ENCODE data around the gene MLNR.

MLNR gene

DNA sequence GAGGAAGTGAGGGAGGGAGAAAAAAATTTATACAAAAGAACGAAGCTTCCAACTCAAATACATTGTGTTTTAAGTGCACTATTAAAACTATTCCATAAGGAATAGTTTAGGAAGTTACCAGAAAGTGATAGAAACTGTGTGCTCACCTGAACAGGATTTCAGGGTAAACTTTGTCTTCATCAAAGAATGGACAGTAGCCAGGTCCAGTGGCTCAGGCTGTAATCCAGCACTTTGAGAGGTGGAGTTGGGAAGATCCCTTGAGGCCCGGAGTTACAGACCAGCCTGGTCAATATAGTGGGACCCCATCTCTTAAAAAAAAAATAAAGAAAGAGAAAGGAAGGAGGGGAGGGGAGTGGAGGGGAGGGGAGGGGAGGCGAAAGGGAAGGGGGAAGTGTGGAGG lies 14.6 kb downstream of the MLNR start:
- FAIRE-seq = no peak

DNA sequence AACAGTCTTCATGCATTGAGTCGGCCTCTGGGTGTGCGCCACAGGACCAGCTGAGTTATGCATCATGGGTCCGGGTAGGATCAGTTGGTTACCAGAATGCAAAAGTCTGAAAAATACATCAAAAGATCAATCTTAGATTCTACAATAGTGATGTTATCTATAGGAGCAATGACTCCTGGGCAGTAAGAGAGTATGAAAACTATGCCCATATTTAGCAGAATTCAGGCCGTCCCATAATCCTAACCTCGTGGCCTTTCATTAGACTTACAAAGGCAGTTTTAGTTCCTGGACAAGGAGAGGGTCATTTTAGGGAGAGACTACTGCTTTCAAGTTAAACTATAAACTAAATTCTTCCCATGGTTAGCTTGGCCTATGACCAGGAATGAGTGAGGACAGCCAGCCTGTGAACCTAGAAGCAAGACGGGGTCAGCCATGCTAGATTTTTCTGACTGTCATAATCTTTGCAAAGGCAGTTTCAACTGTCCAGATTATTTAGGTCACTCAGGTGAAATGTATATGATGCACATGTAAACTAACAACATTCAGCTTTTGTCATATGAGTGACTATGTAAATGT lies 15.8 kb downstream of the MLNR start:
- FAIRE-seq = no peak

DNA sequence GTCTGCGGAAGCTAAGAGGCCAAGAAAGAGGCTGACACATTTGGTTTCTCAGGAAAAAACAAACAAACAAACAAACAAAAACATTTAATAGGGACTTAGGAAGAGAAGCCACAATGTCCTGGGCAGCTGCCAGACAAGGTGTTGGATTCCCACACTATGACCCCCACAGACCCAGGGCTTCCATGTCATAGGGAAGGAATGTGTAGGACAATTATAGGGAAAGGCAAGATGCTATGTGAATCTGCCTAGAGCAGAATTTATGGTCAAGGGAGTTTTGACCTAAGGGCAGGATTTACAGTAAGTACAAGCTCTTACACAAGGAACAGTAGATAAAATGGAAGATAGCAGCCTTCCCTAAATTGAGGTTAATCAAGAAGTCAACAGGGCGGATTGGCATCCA lies 18.5 kb downstream of the MLNR start:
- no peak for FAIRE-seq

DNA sequence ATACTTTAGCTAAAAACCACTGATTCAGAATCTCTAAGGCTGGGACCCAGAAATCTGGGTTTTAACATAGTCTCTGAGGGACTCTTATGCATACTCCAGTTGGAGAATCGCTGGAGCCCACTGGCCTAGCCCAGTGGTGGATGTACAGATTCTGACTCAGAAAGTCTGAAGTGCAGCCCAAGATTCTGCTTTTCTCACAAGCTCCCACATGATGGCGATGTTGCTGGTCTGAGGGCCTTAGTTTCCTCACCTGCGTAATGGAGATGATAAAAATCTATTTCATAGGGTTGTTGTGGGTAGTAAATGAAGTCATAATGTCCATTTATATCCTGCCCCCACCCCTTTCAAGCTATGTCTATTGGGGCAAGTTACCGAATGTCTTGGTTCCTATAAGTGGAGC lies 19.9 kb downstream of the MLNR start:
- peak; percentile 90 for FAIRE-seq

DNA sequence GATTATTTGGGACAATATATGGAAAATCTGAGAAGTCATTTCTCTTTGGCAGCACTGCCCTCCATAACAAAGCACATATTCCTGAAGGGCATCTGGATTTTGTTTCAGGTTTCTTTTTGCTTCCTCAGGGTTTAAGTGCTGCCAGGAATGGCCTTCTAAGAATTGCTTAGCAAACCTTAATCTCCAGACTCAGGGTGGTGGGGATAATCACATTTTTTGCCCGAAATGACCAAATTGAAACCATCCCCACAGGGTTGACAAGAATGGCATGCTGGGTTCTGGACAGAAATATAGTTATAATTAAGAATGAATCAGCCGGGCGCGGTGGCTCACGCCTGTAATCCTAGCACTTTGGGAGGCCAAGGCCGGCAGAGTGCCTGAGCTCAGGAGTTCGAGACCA lies 21.2 kb downstream of the MLNR start:
- FAIRE-seq = no peak

DNA sequence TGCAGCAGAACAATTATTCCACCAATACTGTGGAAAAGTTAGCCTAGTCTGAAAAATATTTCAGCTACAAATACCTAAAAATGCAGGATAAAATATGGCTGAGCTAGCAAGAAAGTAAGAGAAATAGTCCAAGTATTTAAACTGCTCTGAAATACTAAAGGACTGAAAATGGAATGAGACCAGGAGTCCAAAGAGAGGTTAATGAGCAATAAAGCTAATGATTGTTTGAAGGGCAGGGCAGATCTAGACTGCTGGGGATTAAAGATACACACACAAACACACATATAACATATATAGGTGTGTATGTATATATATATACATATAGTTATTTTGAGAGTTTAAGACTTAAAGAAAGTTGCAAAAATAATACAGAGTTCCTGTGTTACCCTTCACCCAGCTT lies 25.0 kb downstream of the MLNR start:
- FAIRE-seq = no peak

DNA sequence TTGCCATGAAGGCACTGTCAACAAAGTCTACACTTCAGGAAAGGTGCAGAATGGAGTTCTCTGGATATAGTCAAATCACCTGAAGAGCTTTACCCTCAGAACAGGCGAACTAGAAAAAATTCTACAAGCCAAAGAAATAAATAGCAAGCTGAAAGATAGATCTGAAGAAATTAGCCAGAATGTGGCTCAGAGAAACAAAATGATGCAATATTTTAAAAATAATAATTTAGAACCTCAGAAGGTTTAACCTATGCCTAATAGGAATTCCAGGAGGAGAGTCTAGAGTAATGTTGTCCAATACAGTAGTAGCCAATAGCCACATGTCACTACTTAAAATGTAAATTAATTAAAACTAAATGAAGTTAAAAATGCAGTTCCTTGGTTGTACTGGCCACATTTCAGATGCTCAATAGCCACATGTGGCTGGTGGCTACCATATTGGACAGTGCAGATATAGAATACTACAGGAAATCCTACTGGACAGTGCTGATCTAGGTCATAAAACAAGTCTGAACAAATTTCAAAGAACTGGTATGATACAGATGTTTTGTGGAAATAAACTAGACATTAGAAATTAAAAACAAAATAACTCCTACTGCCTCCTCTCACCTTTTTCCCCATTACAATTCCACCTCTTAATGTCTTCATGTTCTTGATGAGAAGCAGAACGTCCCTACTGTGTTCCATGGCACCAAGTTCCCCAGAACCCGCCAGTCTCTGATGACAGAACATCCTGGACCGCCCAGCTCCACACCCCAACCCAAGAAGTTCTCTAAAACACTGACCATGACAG lies 26.9 kb downstream of the MLNR start:
- no peak for FAIRE-seq

DNA sequence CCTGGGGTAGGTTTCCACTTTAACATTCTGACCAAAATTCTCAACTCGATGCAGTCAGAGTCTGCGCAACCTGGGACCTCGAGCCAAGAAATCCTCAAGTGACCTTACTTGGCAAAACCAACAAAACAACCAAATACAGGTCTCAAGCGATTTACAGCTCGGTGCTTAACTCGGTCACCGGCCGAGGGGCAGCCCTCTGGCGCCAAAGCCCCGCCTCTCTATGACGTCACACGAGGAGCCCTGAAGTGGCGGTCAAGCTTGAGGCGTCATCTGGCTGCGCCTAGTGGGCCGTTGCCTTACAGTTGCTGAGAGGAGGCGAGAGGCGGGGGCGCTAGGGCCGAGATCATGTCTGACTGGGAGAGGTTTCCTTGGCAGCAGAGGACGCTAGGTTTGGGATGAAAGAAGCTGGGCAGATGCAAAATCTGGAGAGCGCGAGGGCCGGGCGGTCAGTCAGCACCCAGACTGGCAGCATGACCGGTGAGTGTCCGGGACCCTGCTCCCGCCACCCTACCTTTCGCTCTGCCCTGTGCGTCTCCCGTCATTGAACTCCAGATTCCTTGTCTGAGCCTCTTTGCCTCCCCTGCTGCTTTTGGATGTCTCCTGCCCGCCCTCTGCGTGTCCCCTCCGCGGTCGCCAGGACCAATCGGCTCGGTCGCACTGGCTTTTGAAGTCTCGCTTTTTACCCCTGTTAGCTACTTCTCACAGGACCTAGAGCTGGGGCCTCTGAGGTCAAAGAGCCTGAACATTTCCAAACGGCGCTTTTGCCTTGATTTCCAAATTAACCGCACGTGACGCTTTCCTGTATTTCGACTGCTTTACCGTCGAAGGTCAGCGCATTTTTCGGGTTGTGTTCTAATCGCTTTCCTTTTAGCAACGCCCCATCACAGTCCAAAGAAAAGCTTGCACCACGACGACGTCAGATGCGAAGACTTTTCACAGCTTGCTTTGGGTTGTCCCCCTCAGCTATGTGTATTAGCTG lies 27.8 kb downstream of the MLNR start, which contains the start of gene CDADC1:
TSS of gene CDADC1 (plus strand) at position 283 of the 979 bp plus-strand sequence. CDS start at position 396, 113 bp downstream.
- peak; percentile 95 for FAIRE-seq

DNA sequence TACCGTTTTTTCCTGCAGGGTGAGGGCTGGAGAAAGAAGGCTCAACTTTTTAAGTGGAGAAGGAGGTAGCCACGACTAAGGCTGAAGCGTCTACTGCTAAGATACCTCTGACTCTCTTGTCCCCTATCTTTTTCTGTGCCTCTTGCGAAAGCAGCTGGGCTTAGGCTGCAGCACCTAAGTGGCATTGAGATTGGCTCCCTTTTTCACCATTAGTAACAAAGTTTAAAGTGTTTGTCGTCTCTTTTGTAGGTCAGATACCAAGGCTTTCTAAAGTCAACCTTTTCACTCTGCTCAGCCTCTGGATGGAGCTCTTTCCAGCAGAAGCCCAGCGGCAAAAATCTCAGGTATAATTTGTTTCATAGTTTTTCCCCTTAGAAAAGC lies 28.5 kb downstream of the MLNR start:
- no peak for FAIRE-seq

DNA sequence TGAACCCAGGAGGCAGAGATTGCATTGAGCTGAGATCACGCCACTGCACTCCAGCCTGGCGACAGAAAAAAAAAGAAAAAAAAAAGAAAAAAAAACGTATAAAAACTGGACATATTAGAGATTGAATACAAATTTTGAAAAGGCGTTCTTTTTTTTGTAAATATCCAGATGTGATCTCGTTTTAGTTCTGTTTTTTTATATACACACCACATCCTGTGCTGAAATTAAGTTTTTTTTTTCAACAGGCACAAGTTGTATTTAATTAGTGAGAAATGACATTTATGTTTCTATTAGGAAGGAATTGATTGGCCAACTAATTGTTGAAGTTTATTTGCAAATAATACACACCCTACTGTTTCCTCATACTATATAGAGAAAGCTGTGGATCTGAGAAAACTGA lies 31.2 kb downstream of the MLNR start:
- FAIRE-seq = no peak

DNA sequence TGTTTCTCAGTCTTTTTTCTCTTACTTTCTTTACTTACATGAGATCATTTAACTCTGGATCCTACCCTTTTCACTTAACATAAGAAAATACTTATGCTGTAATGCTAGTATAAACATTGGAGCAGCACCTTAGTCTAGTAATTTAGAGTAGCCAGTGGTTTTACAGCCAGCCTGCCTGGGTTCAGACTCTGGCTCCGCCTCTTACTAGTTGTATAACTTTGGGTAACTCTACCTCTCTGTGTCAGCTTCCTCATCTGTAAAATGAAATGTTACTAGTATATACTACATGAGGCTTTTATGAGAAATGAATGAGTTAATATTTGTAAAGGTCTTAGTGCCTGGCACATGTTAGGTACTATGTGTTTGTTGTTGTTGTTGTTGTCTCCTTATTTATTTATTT lies 33.2 kb downstream of the MLNR start:
- FAIRE-seq = no peak

DNA sequence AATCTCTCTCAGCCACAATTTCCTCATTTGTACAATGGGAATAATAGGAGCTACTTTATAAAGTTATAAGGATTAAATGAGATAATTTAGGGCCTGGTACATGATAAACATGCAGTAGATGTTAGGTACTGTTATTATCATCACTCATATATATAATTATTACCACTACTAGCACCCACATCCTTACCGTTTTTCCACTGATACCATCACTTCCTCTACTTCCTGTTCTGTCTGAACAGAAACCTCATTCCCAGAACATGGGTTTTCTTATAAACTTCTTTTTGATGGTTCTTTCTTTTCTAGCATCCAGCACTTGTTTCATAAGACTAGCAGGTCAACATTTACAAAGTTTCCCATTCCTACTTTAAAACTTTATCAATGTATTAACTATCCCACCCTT lies 33.9 kb downstream of the MLNR start:
- FAIRE-seq = no peak

DNA sequence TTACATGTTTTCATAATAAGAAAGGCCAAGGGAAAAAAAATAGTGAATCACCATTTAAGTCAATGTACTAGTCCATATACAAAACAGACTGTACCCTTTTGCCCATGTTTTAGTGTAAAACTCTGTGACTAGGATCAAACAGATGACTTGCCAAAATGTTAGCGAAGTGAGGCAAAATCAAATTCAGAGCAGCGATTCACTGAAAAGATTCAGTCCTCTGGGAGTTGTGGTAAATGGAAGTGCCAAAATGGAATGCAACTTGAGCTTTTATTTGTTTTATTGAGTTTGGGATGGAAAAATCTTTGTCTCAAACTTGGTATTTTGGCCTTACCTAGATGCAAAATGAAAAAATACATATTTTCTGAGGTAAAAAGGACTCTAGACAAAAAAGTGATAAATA lies 36.7 kb downstream of the MLNR start:
- no peak for FAIRE-seq

DNA sequence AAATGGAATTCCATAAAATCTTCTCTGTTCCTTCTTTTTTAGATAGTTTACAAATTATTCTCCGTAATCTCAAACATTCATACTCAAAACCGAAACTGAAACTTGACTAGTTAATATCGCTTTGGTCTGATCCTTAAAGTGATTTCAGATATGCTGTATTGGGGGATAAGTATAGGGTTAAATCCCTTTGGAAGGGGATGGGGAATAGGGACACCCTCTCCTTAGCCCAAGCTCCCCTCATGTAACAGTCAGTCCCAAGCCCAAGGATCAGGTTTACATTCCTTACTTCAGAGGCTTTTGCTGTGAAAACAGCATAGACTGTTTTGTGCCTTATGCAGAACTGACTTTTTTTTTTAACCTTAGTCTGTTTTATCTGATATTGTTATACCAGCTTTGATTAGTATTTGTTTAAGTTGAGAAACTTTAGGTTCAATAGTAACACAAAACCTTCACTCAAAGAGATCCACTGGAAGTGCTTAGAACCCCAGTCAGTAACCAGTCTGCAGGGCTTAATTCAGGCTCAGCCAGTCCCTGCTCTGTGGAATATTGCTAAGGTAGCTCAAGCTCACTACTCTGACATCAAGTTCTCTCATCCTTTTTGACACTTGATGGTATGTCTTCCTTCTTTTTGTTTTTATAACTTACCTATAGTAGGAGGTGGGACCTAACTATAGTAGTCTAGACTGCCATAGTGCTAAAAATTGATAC lies 38.1 kb downstream of the MLNR start:
- FAIRE-seq = peak; percentile 83

DNA sequence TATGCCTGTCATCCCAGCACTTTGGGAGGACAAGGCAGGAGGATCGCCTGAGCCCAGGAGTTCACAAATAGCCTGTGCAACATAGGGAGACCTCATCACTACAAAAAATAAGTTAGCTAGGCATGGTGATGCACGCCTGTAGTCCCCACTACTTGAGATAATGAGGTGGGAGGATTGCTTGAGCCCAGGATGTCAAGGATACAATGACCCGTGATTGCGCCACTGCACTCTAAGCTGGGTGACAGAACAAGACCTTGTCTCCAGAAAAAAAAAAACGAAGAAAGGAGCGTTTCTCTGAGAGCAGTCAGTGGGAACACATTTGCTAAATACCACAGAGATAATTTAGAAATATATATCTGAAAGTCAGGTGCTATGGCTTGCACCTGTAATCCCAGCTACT lies 39.4 kb downstream of the MLNR start:
- FAIRE-seq = no peak

DNA sequence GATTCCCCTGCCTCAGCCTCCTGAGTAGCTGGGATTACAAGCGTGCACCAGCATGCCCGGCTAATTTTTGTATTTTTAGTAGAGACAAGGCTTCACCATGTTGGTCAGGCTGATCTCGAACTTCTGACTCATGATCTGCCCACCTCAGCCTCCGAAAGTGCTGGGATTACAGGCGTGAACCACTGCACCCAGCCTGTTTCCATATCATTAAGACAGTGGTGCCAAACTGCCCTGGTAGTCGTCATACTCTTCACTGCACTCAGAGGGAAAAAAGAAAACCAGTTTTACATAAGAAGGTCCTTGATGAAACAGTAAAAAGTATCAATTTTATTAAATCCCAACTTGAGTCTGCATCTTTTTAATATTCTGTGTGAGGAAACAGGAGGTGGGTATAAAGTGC lies 42.5 kb downstream of the MLNR start:
- FAIRE-seq = no peak

DNA sequence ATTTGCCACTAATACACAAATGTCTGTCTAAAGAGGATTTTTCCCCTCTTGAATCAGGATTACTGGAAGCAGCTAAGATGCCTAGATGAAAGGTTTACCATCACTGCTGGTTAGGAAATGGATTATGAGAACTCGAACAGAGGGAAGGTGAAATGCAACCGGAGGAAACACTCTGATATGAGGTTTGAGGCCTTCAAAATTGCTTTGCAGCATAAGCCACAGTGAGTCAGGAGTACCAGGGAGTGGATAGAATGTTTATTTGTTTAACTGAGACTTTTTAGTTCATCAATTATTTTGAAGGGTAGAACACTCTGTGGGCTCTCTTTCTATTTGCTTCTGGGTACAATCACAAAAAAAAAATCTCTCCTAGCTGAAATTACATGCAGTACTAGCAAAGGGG lies 45.7 kb downstream of the MLNR start:
- FAIRE-seq = no peak

DNA sequence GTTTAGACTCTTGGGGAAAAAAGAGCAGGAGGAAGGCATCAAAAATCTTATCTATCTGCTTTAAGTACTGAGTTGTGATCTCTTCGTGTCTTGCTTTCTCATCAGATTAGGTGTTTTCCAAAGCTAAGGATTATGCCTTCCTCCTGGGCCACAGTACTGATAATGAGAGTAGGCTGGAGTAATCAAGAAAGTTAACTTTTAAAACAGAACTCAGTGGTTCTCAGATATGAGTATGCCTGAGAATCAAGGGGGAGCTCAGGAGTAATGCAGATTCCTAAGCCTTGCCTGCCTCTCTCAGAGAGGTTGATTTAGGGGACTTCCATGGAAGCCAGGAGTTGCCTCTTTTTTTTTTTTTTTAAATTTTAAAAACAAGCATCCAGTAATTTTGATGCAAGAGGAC lies 51.1 kb downstream of the MLNR start:
- no peak for FAIRE-seq
